ENCODE measurements around the gene HDLBP.
A peak's percentile ranks its signal among the peaks of the same experiment; 100 is the strongest.

- TF ChIP-seq CTCF (IDR thresholded peaks at IDR 0.05; ENCODE audit: low read depth, low read length), result peak; percentile 14
- TF ChIP-seq POLR2A (IDR thresholded peaks at IDR 0.05; ENCODE audit: extremely low read depth, insufficient read length), result peak; percentile 57
Measured at GRCh38 chr2:241315093-241315878, at the start of gene HDLBP.

Measured in NB4 (cell line).